HepG2 (cell line): ENCODE results near the gene CASTOR1.

Source experiments
- BHLHE40 ChIP-seq: IDR thresholded peaks from 2 replicates; pipeline ENCODE4 v1.6.1; 2011; ENCODE audit warnings: low read length, improper control_type of control experiment
- MIXL1 ChIP-seq: IDR thresholded peaks from 2 replicates; pipeline ENCODE4 v1.6.1; 2016
- SALL1 ChIP-seq: sonication (generic); formaldehyde crosslinking; IDR thresholded peaks from 2 replicates; pipeline ENCODE4 v1.8.0; 2022; ENCODE audit warnings: mild to moderate bottlenecking, missing genetic modification reagents
- ZBTB3 ChIP-seq: sonication (generic); formaldehyde crosslinking; IDR thresholded peaks from 2 replicates; pipeline ENCODE4 v1.4.0; 2020; ENCODE audit warnings: low read depth, mild to moderate bottlenecking, moderate library complexity, missing genetic modification reagents, borderline replicate concordance
- TF ChIP-seq, protein P1 (sequence below): sonication (generic); formaldehyde crosslinking; IDR thresholded peaks from 2 replicates; pipeline ENCODE4 v1.4.0; 2020; ENCODE audit warnings: missing genetic modification reagents
- TF ChIP-seq, protein P2 (sequence below): sonication (generic); formaldehyde crosslinking; IDR thresholded peaks from 2 replicates; pipeline ENCODE4 v1.5.1; 2020; ENCODE audit warnings: mild to moderate bottlenecking, missing genetic modification reagents, moderate library complexity

DNA sequence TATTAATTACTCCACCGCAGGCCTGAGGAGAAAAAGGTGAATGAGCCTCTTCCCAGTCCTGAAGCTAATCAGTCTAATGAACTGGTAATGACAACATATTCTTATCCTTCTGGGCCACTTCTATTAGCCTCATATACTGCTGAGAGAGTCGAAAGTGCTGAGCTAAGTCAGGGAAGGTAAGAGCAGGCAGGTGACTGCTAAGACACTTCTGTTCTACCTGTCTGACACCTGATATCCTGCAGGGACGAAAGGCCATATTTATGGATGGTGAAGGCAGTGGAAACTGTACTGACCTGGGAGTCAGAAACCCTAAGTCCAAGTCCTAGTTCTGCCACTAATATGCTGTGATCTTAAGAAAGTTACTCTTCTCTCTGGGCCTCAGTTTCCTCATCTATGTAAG, 33.9 kb upstream of the CASTOR1 start:
- TF ChIP-seq MIXL1 (CRISPR knock-in tag) (no peak), SALL1 (CRISPR knock-in tag) (no peak), ZBTB3 (CRISPR knock-in tag) (no peak), BHLHE40 (no peak)
- TF ChIP-seq, protein P1, sequence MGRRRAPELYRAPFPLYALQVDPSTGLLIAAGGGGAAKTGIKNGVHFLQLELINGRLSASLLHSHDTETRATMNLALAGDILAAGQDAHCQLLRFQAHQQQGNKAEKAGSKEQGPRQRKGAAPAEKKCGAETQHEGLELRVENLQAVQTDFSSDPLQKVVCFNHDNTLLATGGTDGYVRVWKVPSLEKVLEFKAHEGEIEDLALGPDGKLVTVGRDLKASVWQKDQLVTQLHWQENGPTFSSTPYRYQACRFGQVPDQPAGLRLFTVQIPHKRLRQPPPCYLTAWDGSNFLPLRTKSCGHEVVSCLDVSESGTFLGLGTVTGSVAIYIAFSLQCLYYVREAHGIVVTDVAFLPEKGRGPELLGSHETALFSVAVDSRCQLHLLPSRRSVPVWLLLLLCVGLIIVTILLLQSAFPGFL: no peak
- TF ChIP-seq, protein P2, sequence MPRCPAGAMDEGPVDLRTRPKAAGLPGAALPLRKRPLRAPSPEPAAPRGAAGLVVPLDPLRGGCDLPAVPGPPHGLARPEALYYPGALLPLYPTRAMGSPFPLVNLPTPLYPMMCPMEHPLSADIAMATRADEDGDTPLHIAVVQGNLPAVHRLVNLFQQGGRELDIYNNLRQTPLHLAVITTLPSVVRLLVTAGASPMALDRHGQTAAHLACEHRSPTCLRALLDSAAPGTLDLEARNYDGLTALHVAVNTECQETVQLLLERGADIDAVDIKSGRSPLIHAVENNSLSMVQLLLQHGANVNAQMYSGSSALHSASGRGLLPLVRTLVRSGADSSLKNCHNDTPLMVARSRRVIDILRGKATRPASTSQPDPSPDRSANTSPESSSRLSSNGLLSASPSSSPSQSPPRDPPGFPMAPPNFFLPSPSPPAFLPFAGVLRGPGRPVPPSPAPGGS (CRISPR knock-in tag): no peak
